Cardiac fibroblast (primary cell): Measurements from ENCODE around the gene ATP6V1C2.

Source experiments
- DNase-seq, 2 donors: peaks; one replicate each; pipeline versions ENCODE4 v3.0.0 to v3.0.0-alpha.2; 2010; ENCODE audit warnings: low read depth in 2 of 2
- H3K4me3 ChIP-seq, 2 donors: replicated peaks in 1 of 2; 1 replicate in 1 of 2; 2 replicates in 1 of 2; pipeline ENCODE4 v1.5.1; 2011; ENCODE audit warnings: low read depth in 2 of 2, low read length in 2 of 2, mild to moderate bottlenecking in 2 of 2, moderate library complexity in 1 of 2
- TF ChIP-seq, protein P1 (sequence below): IDR thresholded peaks from one replicate; pipeline ENCODE4 v1.5.1; 2011; ENCODE audit warnings: low read depth, mild to moderate bottlenecking, low read length, inconsistent platforms

ATP6V1C2 gene

GRCh38 chr2:10722252-10722825 is 909 bp downstream of the ATP6V1C2 start:
- DNase-seq = no peak
- TF ChIP-seq, protein P1, sequence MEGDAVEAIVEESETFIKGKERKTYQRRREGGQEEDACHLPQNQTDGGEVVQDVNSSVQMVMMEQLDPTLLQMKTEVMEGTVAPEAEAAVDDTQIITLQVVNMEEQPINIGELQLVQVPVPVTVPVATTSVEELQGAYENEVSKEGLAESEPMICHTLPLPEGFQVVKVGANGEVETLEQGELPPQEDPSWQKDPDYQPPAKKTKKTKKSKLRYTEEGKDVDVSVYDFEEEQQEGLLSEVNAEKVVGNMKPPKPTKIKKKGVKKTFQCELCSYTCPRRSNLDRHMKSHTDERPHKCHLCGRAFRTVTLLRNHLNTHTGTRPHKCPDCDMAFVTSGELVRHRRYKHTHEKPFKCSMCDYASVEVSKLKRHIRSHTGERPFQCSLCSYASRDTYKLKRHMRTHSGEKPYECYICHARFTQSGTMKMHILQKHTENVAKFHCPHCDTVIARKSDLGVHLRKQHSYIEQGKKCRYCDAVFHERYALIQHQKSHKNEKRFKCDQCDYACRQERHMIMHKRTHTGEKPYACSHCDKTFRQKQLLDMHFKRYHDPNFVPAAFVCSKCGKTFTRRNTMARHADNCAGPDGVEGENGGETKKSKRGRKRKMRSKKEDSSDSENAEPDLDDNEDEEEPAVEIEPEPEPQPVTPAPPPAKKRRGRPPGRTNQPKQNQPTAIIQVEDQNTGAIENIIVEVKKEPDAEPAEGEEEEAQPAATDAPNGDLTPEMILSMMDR = no peak
- H3K4me3 ChIP-seq = no peak overlapping the region

- no peak for DNase-seq
- H3K4me3 ChIP-seq = no peak overlapping the region
- TF ChIP-seq, protein P1 = no peak
Observed at GRCh38 chr2:10732924-10733565, 11.6 kb downstream of the ATP6V1C2 start.

- TF ChIP-seq, protein P1 = no peak
- DNase-seq = no peak
- no peak overlapping the region for H3K4me3 ChIP-seq
Observed at GRCh38 chr2:10733566-10733925, 12.1 kb downstream of the ATP6V1C2 start.

DNA sequence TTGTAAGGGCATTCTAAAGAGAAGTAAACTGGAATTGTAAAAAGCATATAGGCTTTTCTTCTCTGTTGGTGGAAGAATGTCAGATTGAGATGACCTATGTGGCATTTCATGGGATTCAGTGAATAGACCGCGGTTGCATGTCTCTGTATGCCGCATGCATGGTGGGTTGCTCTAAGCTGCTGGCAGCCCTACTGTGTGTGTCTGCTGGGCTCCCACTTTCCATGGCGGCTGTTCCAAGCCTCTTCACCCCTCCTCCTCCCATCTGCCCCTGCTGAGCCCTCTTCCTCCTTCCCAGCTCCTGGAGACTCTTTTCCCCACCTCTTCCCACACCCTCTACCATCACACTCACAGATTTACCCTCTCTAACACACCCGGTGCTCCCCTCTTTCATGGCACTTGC is 12.6 kb downstream of the ATP6V1C2 start:
- no peak overlapping the region for H3K4me3 ChIP-seq
- DNase-seq = no peak
- TF ChIP-seq, protein P1 = no peak

- no peak for DNase-seq
- TF ChIP-seq, protein P1 = no peak
- no peak overlapping the region for H3K4me3 ChIP-seq
Observed at GRCh38 chr2:10738192-10738591, 16.8 kb downstream of the ATP6V1C2 start.

GRCh38 chr2:10740226-10740625 is 18.8 kb downstream of the ATP6V1C2 start:
- TF ChIP-seq, protein P1 = no peak
- H3K4me3 ChIP-seq = no peak overlapping the region
- peak in 1 of 2 donors; percentile 48 for DNase-seq

GRCh38 chr2:10741139-10741538 is 19.7 kb downstream of the ATP6V1C2 start:
- no peak for DNase-seq
- H3K4me3 ChIP-seq = no peak overlapping the region
- TF ChIP-seq, protein P1 = no peak
